SK-N-MC (cell line): ENCODE measurements around the gene PLPP6.

Experiments used
- EZH2 ChIP-seq: fragments of 200-600 bp; sonication (generic); IDR thresholded peaks from one replicate; pipeline ENCODE4 v1.6.1; 2017; ENCODE audit warnings: antibody characterized with exemption
- FOXP2 ChIP-seq: optimal IDR thresholded peaks from 2 replicates; pipeline ENCODE3; 2011; ENCODE audit warnings: mild to moderate bottlenecking, moderate library complexity; ENCODE audit not compliant: insufficient read depth; ENCODE audit errors: extremely low read length, control extremely low read depth
- POLR2AphosphoS5 ChIP-seq: IDR thresholded peaks from 2 replicates; pipeline ENCODE4 v1.6.1; 2012; ENCODE audit warnings: mild to moderate bottlenecking, low read depth, low read length, borderline replicate concordance

DNA sequence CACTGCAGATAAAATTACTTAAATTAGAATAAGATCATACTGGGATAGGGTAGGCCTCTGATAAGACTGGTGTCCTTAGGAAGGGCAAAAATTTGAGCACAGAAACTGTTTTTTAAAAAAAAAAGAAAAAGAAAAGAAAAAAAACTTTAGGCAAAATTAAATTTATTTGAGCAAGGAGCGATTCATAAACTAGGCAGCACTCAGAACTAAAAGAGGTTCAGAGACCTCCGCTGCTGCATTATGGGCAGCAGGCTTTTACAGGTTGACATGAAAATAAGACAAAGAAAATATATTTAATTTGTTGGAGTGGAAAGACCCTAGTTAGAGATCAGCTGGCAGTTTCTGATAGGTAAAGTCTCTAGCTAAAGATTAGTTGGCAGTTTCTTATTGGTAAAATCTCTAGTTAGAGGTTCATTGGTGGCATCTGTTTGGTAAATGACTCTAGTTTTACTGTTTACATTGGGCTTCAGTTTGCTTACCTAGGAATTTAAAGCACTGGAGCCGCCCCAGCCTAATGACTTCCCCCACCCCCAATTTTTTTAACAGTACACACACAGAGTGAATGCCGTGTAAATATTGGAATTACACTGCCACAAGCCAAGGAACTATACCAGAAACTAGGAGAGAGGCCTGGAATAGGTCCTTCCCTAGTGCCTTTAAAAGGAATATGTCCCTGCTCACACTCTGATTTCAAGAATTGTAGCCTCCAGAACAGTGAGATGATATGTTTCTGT is 4.5 kb upstream of the PLPP6 start:
- no peak for TF ChIP-seq EZH2
- no peak for TF ChIP-seq POLR2AphosphoS5
- TF ChIP-seq FOXP2, result no peak
